Renal cortex interstitium (tissue), 11 donors: ENCODE measurements around the gene TBC1D10A. TPM values are rescaled to one million over a fixed set of nuclear protein-coding genes. Genes with fewer than 3 reads are reported as not detected.

Experiments
- DNase-seq, 11 donors: peaks; one replicate each; pipeline ENCODE4 v3.0.0-alpha.2; 2013; ENCODE audit warnings: low read depth in 9 of 11, low spot score in 4 of 11; ENCODE audit errors: extremely low read depth in 1 of 11
- polyA plus RNA-seq, 3 donors: library from polyadenylated mRNA; unstranded; fragments of 120-200 nt; gene quantifications; one replicate each; pipeline ENCODE4 v1.2.1, GENCODE V29; 2013; ENCODE audit not compliant: insufficient read length in 3 of 3

The TBC1D10A gene
- polyA plus RNA-seq, 3 donors: 9.3 to 19.3 (median 15.9) TPM

GRCh38 chr22:30308518-30309230 lies 18.1 kb downstream of the TBC1D10A start:
- no peak for DNase-seq

- DNase-seq: no peak
These were observed 18.6 kb downstream of the TBC1D10A start for GRCh38 chr22:30308093-30308492.

- no peak for DNase-seq
These were observed 19.6 kb downstream of the TBC1D10A start for GRCh38 chr22:30307041-30307574.

GRCh38 chr22:30306627-30307011 lies 20.1 kb downstream of the TBC1D10A start:
- no peak for DNase-seq

- no peak for DNase-seq
These were observed 20.7 kb downstream of the TBC1D10A start for GRCh38 chr22:30305906-30306626.

GRCh38 chr22:30305519-30305905 lies 21.2 kb downstream of the TBC1D10A start:
- DNase-seq: no peak

- DNase-seq: no peak
These were observed 22.1 kb downstream of the TBC1D10A start for GRCh38 chr22:30304495-30305244.

GRCh38 chr22:30302810-30303138 lies 24.0 kb downstream of the TBC1D10A start:
- DNase-seq: no peak

GRCh38 chr22:30301995-30302809 lies 24.5 kb downstream of the TBC1D10A start:
- no peak for DNase-seq

GRCh38 chr22:30299322-30299721 lies 27.4 kb downstream of the TBC1D10A start:
- DNase-seq: no peak

GRCh38 chr22:30297991-30298701 lies 28.6 kb downstream of the TBC1D10A start:
- DNase-seq: no peak

- no peak for DNase-seq
These were observed 29.3 kb downstream of the TBC1D10A start for GRCh38 chr22:30297276-30297990.

GRCh38 chr22:30296833-30297232 lies 29.9 kb downstream of the TBC1D10A start:
- DNase-seq: no peak

GRCh38 chr22:30296324-30296723 lies 30.4 kb downstream of the TBC1D10A start:
- DNase-seq: no peak

- no peak for DNase-seq
These were observed 31.2 kb downstream of the TBC1D10A start for GRCh38 chr22:30295576-30295975.

GRCh38 chr22:30294830-30295229 lies 31.9 kb downstream of the TBC1D10A start:
- DNase-seq: no peak

GRCh38 chr22:30294066-30294465 lies 32.7 kb downstream of the TBC1D10A start:
- no peak for DNase-seq

GRCh38 chr22:30293026-30293425 lies 33.7 kb downstream of the TBC1D10A start:
- no peak for DNase-seq
